CD4-positive, CD25-positive, alpha-beta regulatory T cell (primary cell): ENCODE measurements around the gene MTX3. TPM values are rescaled to one million over a fixed set of nuclear protein-coding genes. Genes with fewer than 3 reads are reported as not detected.

Experiments
- ATAC-seq, 2 donors: fragments of 150-1000 bp; cut with Tn5 transposase; one replicate each; pipeline ENCODE4 v1.10.0; 2021; ENCODE audit warnings: low read depth in 2 of 2, moderate number of reproducible peaks in 2 of 2, moderate library complexity in 1 of 2
- DNase-seq, 3 donors: peaks; one replicate each; pipeline versions ENCODE4 v3.0.0 to v3.0.0-alpha.2; 2012 to 2022; ENCODE audit warnings: mixed read lengths in 1 of 3
- H3K27ac ChIP-seq: one replicate; pipeline ENCODE4 v1.7.0; 2013; ENCODE audit warnings: mild to moderate bottlenecking, low read length; ENCODE audit not compliant: insufficient read depth, poor library complexity, severe bottlenecking
- H3K27me3 ChIP-seq: one replicate; pipeline ENCODE4 v1.7.0; 2013; ENCODE audit warnings: low read length; ENCODE audit not compliant: control insufficient read depth, insufficient read depth
- H3K36me3 ChIP-seq: one replicate; pipeline ENCODE4 v1.7.0; 2013; ENCODE audit warnings: mild to moderate bottlenecking, low read length, moderate library complexity; ENCODE audit not compliant: control insufficient read depth, insufficient read depth
- H3K4me1 ChIP-seq: 2 replicates; pipeline ENCODE4 v1.7.0; 2013; ENCODE audit warnings: mild to moderate bottlenecking, low read length; ENCODE audit not compliant: insufficient read depth, control insufficient read depth, poor library complexity, severe bottlenecking
- H3K4me3 ChIP-seq: one replicate; pipeline ENCODE4 v1.7.0; 2013; ENCODE audit warnings: low read depth, mild to moderate bottlenecking, low read length, moderate library complexity
- H3K9me3 ChIP-seq, 2 experiments: 1 replicate in 1 of 2; 2 replicates in 1 of 2; pipeline ENCODE4 v1.7.0; 2013; ENCODE audit warnings: low read length in 2 of 2, mild to moderate bottlenecking in 1 of 2, moderate library complexity in 1 of 2; ENCODE audit not compliant: control insufficient read depth in 2 of 2
- H3K27ac Mint-ChIP-seq, 3 donors: one replicate each; pipeline ENCODE4 v1.8.0; 2020 to 2022; ENCODE audit warnings: mild to moderate bottlenecking in 3 of 3, mixed read lengths in 3 of 3, moderate library complexity in 2 of 3
- H3K27me3 Mint-ChIP-seq: one replicate; pipeline ENCODE4 v1.8.0; 2022; ENCODE audit warnings: mild to moderate bottlenecking, mixed read lengths
- H3K36me3 Mint-ChIP-seq: one replicate; pipeline ENCODE4 v1.8.0; 2020; ENCODE audit warnings: mixed read lengths
- H3K4me1 Mint-ChIP-seq, 4 donors: one replicate each; pipeline ENCODE4 v1.8.0; 2020 to 2022; ENCODE audit warnings: mixed read lengths in 4 of 4, mild to moderate bottlenecking in 1 of 4
- H3K4me3 Mint-ChIP-seq, 4 donors: one replicate each; pipeline ENCODE4 v1.8.0; 2020 to 2022; ENCODE audit warnings: mild to moderate bottlenecking in 4 of 4, mixed read lengths in 4 of 4, moderate library complexity in 3 of 4
- H3K9me3 Mint-ChIP-seq, 7 donors: one replicate each; pipeline ENCODE4 v1.8.0; 2020 to 2022; ENCODE audit warnings: mixed read lengths in 7 of 7, mild to moderate bottlenecking in 3 of 7, moderate library complexity in 2 of 7
- polyA plus RNA-seq, 4 donors: library from polyadenylated mRNA; unstranded; fragments of 300-500 nt; fragmentation: Illumina TruSeq; gene quantifications; one replicate each; pipeline ENCODE4 v1.2.3, GENCODE V29; 2021
- total RNA-seq: library from RNA; stranded (reverse); gene quantifications from one replicate; pipeline ENCODE4 v1.2.3, GENCODE V29; 2022

MTX3 gene
- total and polyA plus RNA-seq, 5 donors from 2014 or later: 1.4 to 18.1 (median 2.6) TPM

- H3K36me3 Mint-ChIP-seq: peaks cover 9% of the 10 kb centered on the region
- no peak overlapping the region for H3K27ac ChIP-seq
- H3K4me3 Mint-ChIP-seq: peak overlapping the region in 2 of 4 donors; percentile 29 to 39
- no peak overlapping the region for H3K4me3 ChIP-seq
- peaks cover 5% of the 10 kb centered on the region for H3K36me3 ChIP-seq
- H3K4me1 Mint-ChIP-seq: peaks cover 9 to 34% (median 22%) of the 10 kb centered on the region in 4 donors
- no peaks in the 10 kb centered on the region for H3K27me3 ChIP-seq
- no peak overlapping the region for H3K27ac Mint-ChIP-seq
- no peaks in the 10 kb centered on the region for H3K9me3 ChIP-seq
- peaks cover 5% of the 10 kb centered on the region for H3K27me3 Mint-ChIP-seq
- peaks cover 0 to 4% (median 0%) of the 10 kb centered on the region in 7 donors for H3K9me3 Mint-ChIP-seq
- DNase-seq (no peak), ATAC-seq (no peak)
- peaks cover 22% of the 10 kb centered on the region for H3K4me1 ChIP-seq
These were observed 2.0 kb upstream of the MTX3 start for GRCh38 chr5:79992891-79993657.

GRCh38 chr5:79990205-79990597 lies 861 bp downstream of the MTX3 start:
- H3K4me1 Mint-ChIP-seq: peaks cover 12 to 41% (median 29%) of the 10 kb centered on the region in 4 donors
- Histone ChIP-seq H3K27me3 (no peaks in the 10 kb centered on the region), H3K36me3 (peaks cover 32% of the 10 kb centered on the region), H3K4me3 (peak overlapping the region; percentile 83), H3K27ac (peak overlapping the region; percentile 81), H3K4me1 (peaks cover 22% of the 10 kb centered on the region), H3K9me3 (no peaks in the 10 kb centered on the region)
- peak in 1 of 3 donors; percentile 89 for DNase-seq
- peaks cover 5% of the 10 kb centered on the region for H3K27me3 Mint-ChIP-seq
- ATAC-seq: peak; percentile 64 to 67
- H3K27ac Mint-ChIP-seq: peak overlapping the region; percentile 91 to 95 (median 92)
- peaks cover 26% of the 10 kb centered on the region for H3K36me3 Mint-ChIP-seq
- peaks cover 0 to 4% (median 0%) of the 10 kb centered on the region in 7 donors for H3K9me3 Mint-ChIP-seq
- peak overlapping the region; percentile 84 to 99 (median 88) for H3K4me3 Mint-ChIP-seq

- H3K36me3 ChIP-seq: peaks cover 59% of the 10 kb centered on the region
- H3K4me1 Mint-ChIP-seq: peaks cover 29 to 48% (median 40%) of the 10 kb centered on the region in 4 donors
- H3K9me3 ChIP-seq: no peaks in the 10 kb centered on the region
- ATAC-seq (no peak), DNase-seq (no peak)
- no peak overlapping the region for H3K4me3 ChIP-seq
- H3K36me3 Mint-ChIP-seq: peaks cover 51% of the 10 kb centered on the region
- no peak overlapping the region for H3K4me3 Mint-ChIP-seq
- H3K27ac ChIP-seq: no peak overlapping the region
- H3K4me1 ChIP-seq: peaks cover 24% of the 10 kb centered on the region
- no peaks in the 10 kb centered on the region for H3K27me3 ChIP-seq
- H3K27me3 Mint-ChIP-seq: peaks cover 5% of the 10 kb centered on the region
- H3K27ac Mint-ChIP-seq: peak overlapping the region in 1 of 3 donors; percentile 6
- H3K9me3 Mint-ChIP-seq: peaks cover 0 to 2% (median 0%) of the 10 kb centered on the region in 7 donors
These were observed 4.8 kb downstream of the MTX3 start for GRCh38 chr5:79986260-79986659.

- peaks cover 1% of the 10 kb centered on the region for H3K27me3 Mint-ChIP-seq
- no peak overlapping the region for H3K4me3 Mint-ChIP-seq
- peaks cover 29 to 48% (median 43%) of the 10 kb centered on the region in 4 donors for H3K4me1 Mint-ChIP-seq
- Histone ChIP-seq H3K9me3 (no peaks in the 10 kb centered on the region), H3K36me3 (peaks cover 59% of the 10 kb centered on the region), H3K4me1 (peaks cover 22% of the 10 kb centered on the region), H3K27ac (no peak overlapping the region), H3K27me3 (no peaks in the 10 kb centered on the region), H3K4me3 (no peak overlapping the region)
- H3K36me3 Mint-ChIP-seq: peaks cover 55% of the 10 kb centered on the region
- ATAC-seq (no peak), DNase-seq (no peak)
- peak overlapping the region in 1 of 3 donors; percentile 56 for H3K27ac Mint-ChIP-seq
- H3K9me3 Mint-ChIP-seq: peaks cover 0 to 1% (median 0%) of the 10 kb centered on the region in 7 donors
These were observed 5.8 kb downstream of the MTX3 start for GRCh38 chr5:79985288-79985687.

GRCh38 chr5:79984363-79984762 lies 6.7 kb downstream of the MTX3 start:
- peaks cover 58% of the 10 kb centered on the region for H3K36me3 Mint-ChIP-seq
- peaks cover 16% of the 10 kb centered on the region for H3K4me1 ChIP-seq
- H3K9me3 ChIP-seq: no peaks in the 10 kb centered on the region
- H3K4me1 Mint-ChIP-seq: peaks cover 24 to 44% (median 40%) of the 10 kb centered on the region in 4 donors
- H3K27ac ChIP-seq: no peak overlapping the region
- no peaks in the 10 kb centered on the region for H3K27me3 ChIP-seq
- no peak for DNase-seq
- no peak overlapping the region for H3K27ac Mint-ChIP-seq
- peaks cover 0 to 1% (median 0%) of the 10 kb centered on the region in 7 donors for H3K9me3 Mint-ChIP-seq
- peak overlapping the region in 1 of 4 donors; percentile 29 for H3K4me3 Mint-ChIP-seq
- peaks cover 62% of the 10 kb centered on the region for H3K36me3 ChIP-seq
- no peak for ATAC-seq
- H3K4me3 ChIP-seq: no peak overlapping the region
- no peaks in the 10 kb centered on the region for H3K27me3 Mint-ChIP-seq

- no peak for ATAC-seq
- H3K4me1 ChIP-seq: peaks cover 16% of the 10 kb centered on the region
- H3K4me3 Mint-ChIP-seq: peak overlapping the region in 1 of 4 donors; percentile 4
- H3K4me3 ChIP-seq: no peak overlapping the region
- peaks cover 0 to 1% (median 0%) of the 10 kb centered on the region in 7 donors for H3K9me3 Mint-ChIP-seq
- peaks cover 24 to 42% (median 36%) of the 10 kb centered on the region in 4 donors for H3K4me1 Mint-ChIP-seq
- DNase-seq: no peak
- H3K27ac Mint-ChIP-seq: no peak overlapping the region
- no peak overlapping the region for H3K27ac ChIP-seq
- H3K36me3 ChIP-seq: peaks cover 69% of the 10 kb centered on the region
- no peaks in the 10 kb centered on the region for H3K27me3 Mint-ChIP-seq
- H3K9me3 ChIP-seq: no peaks in the 10 kb centered on the region
- peaks cover 61% of the 10 kb centered on the region for H3K36me3 Mint-ChIP-seq
- no peaks in the 10 kb centered on the region for H3K27me3 ChIP-seq
These were observed 7.4 kb downstream of the MTX3 start for GRCh38 chr5:79983618-79984017.

- peak in 1 of 2 donors; percentile 26 for ATAC-seq
- H3K27ac ChIP-seq: no peak overlapping the region
- peak in 1 of 3 donors; percentile 57 for DNase-seq
These were observed 8.9 kb downstream of the MTX3 start for GRCh38 chr5:79982136-79982535.

More at GRCh38 chr5:79982136-79982535, 8.9 kb downstream of the MTX3 start:
- Mint-ChIP-seq H3K4me3 (peak overlapping the region in 2 of 4 donors; percentile 32 to 50), H3K9me3 (peaks cover 0 to 1% (median 0%) of the 10 kb centered on the region in 7 donors), H3K36me3 (peaks cover 68% of the 10 kb centered on the region), H3K27me3 (no peaks in the 10 kb centered on the region), H3K27ac (peak overlapping the region; percentile 41 to 81 (median 62)), H3K4me1 (peaks cover 24 to 35% (median 30%) of the 10 kb centered on the region in 4 donors)
- Histone ChIP-seq H3K9me3 (no peaks in the 10 kb centered on the region), H3K4me1 (peaks cover 16% of the 10 kb centered on the region), H3K36me3 (peaks cover 68% of the 10 kb centered on the region), H3K27me3 (no peaks in the 10 kb centered on the region), H3K4me3 (no peak overlapping the region)
